ENCODE results near the gene HDAC4. TPM values are rescaled to one million over a fixed set of nuclear protein-coding genes. Genes with fewer than 3 reads are reported as not detected.

Gene HDAC4
- total RNA-seq, 2 experiments from 2014 or later, result 22.6 to 24.5 TPM

- no peak for TF ChIP-seq CTCF (IDR thresholded peaks at IDR 0.05)
- CTCF ChIA-PET, result no interaction called here
- no peak for DNase-seq
- intact Hi-C loops (cut with micrococcal nuclease), result no loop called here
- no peak for ATAC-seq
- Mint-ChIP-seq H3K27ac (no peak overlapping the region), H3K36me3 (ENCODE audit: low read depth) (peaks cover 2% of the 10 kb centered on the region), H3K4me3 (no peak overlapping the region), H3K9me3 (no peaks in the 10 kb centered on the region), H3K27me3 (no peaks in the 10 kb centered on the region), H3K4me1 (ENCODE audit: low read depth) (peaks cover 18% of the 10 kb centered on the region)
- POLR2A ChIA-PET, result interaction anchor here (0.8 to 1.8 kb wide), 2 partner anchors 9 to 15 kb away, joined by 4 to 7 read pairs; no protein-coding TSS in a partner anchor
Observed at GRCh38 chr2:239202343-239202742, 198.5 kb downstream of the HDAC4 start.

GRCh38 chr2:239201884-239202283 is 198.9 kb downstream of the HDAC4 start:
- Mint-ChIP-seq H3K9me3 (no peaks in the 10 kb centered on the region), H3K27ac (no peak overlapping the region), H3K36me3 (ENCODE audit: low read depth) (peaks cover 2% of the 10 kb centered on the region), H3K4me1 (ENCODE audit: low read depth) (peaks cover 18% of the 10 kb centered on the region), H3K27me3 (no peaks in the 10 kb centered on the region), H3K4me3 (no peak overlapping the region)
- intact Hi-C loops (cut with micrococcal nuclease), result no loop called here
- ChIA-PET CTCF (no interaction called here), POLR2A (interaction anchor here (1.8 kb wide), 1 partner anchor 10 kb away, joined by 7 read pairs; no protein-coding TSS in a partner anchor)
- DNase-seq (no peak), ATAC-seq (no peak)
- TF ChIP-seq CTCF (IDR thresholded peaks at IDR 0.05), result no peak

- no peak for DNase-seq
- ChIA-PET CTCF (no interaction called here), POLR2A (interaction anchor here (1.8 kb wide), 1 partner anchor 10 kb away, joined by 7 read pairs; no protein-coding TSS in a partner anchor)
- Mint-ChIP-seq H3K4me3 (no peak overlapping the region), H3K36me3 (ENCODE audit: low read depth) (peaks cover 2% of the 10 kb centered on the region), H3K9me3 (no peaks in the 10 kb centered on the region), H3K4me1 (ENCODE audit: low read depth) (peaks cover 18% of the 10 kb centered on the region), H3K27ac (no peak overlapping the region), H3K27me3 (no peaks in the 10 kb centered on the region)
- intact Hi-C loops (cut with micrococcal nuclease), result no loop called here
- no peak for ATAC-seq
- TF ChIP-seq CTCF (IDR thresholded peaks at IDR 0.05), result no peak
Observed at GRCh38 chr2:239201531-239201876, 199.3 kb downstream of the HDAC4 start.

- Mint-ChIP-seq H3K27me3 (no peaks in the 10 kb centered on the region), H3K27ac (no peak overlapping the region), H3K9me3 (no peaks in the 10 kb centered on the region), H3K4me1 (ENCODE audit: low read depth) (peaks cover 19% of the 10 kb centered on the region), H3K4me3 (no peak overlapping the region), H3K36me3 (ENCODE audit: low read depth) (peaks cover 2% of the 10 kb centered on the region)
- POLR2A ChIA-PET, result interaction anchor here (1.8 kb wide), 1 partner anchor 11 kb away, joined by 7 read pairs; no protein-coding TSS in a partner anchor
- no peak for TF ChIP-seq CTCF (IDR thresholded peaks at IDR 0.05)
- no peak for ATAC-seq
- intact Hi-C loops (cut with micrococcal nuclease), result no loop called here
- no peak for DNase-seq
- CTCF ChIA-PET, result no interaction called here
Observed at GRCh38 chr2:239200646-239201530, 199.9 kb downstream of the HDAC4 start.

GRCh38 chr2:239199041-239199768 is 201.6 kb downstream of the HDAC4 start:
- Mint-ChIP-seq H3K36me3 (ENCODE audit: low read depth) (peaks cover 2% of the 10 kb centered on the region), H3K27ac (no peak overlapping the region), H3K4me3 (no peak overlapping the region), H3K9me3 (no peaks in the 10 kb centered on the region), H3K27me3 (no peaks in the 10 kb centered on the region), H3K4me1 (ENCODE audit: low read depth) (peaks cover 10% of the 10 kb centered on the region)
- POLR2A ChIA-PET, result no interaction called here
- ATAC-seq (no peak), DNase-seq (no peak)
- CTCF ChIA-PET, result interaction anchor here (1.0 kb wide), 1 partner anchor 17 kb away, joined by 3 read pairs; no protein-coding TSS in a partner anchor
- intact Hi-C loops (cut with micrococcal nuclease), result no loop called here
- no peak for TF ChIP-seq CTCF (IDR thresholded peaks at IDR 0.05)

Data from activated CD8-positive, alpha-beta T cell treated with anti-CD3 and anti-CD28 coated beads for 36 hours (primary cell).